Breast epithelium (tissue), 3 donors: ENCODE results near the gene TBC1D13.

Experiments
- CTCF ChIP-seq, 3 donors: fragments of 450-650 bp; IDR thresholded peaks; one replicate each; pipeline ENCODE4 v1.5.1; 2016 to 2017; ENCODE audit warnings: antibody characterized with exemption in 3 of 3, mild to moderate bottlenecking in 3 of 3, moderate library complexity in 3 of 3
- POLR2A ChIP-seq: fragments of 450-650 bp; IDR thresholded peaks from one replicate; pipeline ENCODE4 v1.6.1; 2016; ENCODE audit warnings: antibody characterized with exemption, mild to moderate bottlenecking, moderate library complexity

DNA sequence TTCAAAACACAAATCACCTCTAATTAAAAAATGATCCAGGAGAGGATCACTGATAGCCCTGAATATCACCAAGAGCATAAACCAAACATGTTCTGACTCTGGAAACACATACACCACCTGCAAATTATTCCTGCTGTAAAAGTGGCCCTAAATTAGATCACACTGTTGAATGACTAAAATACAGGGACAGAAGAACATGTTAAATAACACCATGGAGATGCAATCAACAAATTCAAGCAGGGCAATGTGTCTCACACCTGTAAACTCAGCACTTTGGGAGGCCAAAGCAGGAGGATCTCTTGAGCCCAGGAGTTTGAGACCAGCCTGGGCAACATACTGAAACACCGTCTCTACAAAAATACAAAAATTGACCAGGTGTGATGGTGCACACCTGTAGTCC, 60.8 kb downstream of the TBC1D13 start:
- TF ChIP-seq POLR2A (no peak), CTCF (IDR thresholded peaks at IDR 0.05) (no peak)
